HG03378 (cell line): Measurements from ENCODE around the gene CCBE1.
"Not testable (repeated sequence)": the region's sequence is repeated elsewhere in the genome, so short reads cannot be mapped to it uniquely, and the experiment has no call there.

Experiments used
- ATAC-seq: cut with Tn5 transposase; IDR thresholded peaks from one replicate; pipeline ENCODE4 v1.9.1; 2021; ENCODE audit warnings: mild to moderate bottlenecking, moderate library complexity; ENCODE audit not compliant: unreplicated experiment

The CCBE1 gene

GRCh38 chr18:59697236-59697932 is at the start of gene CCBE1:
TSS of gene CCBE1 (minus strand) at chr18:59697423.
- no peak for ATAC-seq

GRCh38 chr18:59744271-59744721 is 47.1 kb upstream of the CCBE1 start:
- no peak for ATAC-seq

DNA sequence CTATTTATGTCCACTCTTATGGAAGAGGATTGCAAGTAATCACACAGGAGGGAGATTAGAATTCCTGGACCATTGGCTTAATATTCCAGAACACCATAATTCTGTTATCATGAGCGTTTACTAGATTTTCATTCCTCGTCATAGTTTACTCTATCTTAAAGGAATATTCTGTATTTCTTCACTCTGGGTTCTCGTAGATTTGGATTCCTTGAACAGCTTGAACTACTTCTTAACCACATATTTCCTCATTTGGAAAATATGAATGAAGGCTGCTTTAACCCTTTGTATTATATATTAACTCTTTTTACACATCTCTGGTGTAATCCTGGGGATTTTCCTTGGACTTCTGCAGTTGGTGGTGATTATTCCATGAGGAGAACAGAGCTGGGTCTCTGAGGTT is 46.3 kb upstream of the CCBE1 start:
- no peak for ATAC-seq

- ATAC-seq: no peak
Observed at GRCh38 chr18:59742325-59743111, 45.3 kb upstream of the CCBE1 start.

GRCh38 chr18:59740141-59740540 is 42.9 kb upstream of the CCBE1 start:
- no peak for ATAC-seq

DNA sequence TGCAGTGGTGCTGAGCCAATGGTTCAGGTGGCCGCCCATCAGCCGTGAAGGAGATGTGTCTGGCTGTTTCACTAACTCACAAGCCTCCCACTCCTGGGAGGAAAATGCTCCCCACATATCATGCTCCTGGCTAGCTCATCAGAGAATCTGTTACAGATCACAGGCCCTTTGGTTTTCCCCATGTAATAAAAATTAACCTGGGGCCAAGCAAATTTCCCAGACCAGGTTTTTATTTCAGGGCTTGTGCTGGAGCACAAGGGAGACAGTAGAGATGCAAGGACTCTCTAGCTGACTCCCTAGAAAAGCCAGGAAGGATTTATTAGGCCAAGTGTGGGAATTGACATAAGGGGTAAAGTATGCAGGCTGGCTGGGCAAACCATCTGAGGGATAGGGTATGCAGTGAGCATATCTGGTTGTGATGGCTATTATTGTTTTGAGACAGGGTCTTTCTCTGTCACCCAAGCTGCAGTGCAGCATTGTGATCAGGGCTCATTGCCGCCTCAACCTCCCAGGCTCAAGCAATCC is 40.6 kb upstream of the CCBE1 start:
- no peak for ATAC-seq

- ATAC-seq: not testable (repeated sequence)
Observed at GRCh38 chr18:59737335-59737734, 40.1 kb upstream of the CCBE1 start.

DNA sequence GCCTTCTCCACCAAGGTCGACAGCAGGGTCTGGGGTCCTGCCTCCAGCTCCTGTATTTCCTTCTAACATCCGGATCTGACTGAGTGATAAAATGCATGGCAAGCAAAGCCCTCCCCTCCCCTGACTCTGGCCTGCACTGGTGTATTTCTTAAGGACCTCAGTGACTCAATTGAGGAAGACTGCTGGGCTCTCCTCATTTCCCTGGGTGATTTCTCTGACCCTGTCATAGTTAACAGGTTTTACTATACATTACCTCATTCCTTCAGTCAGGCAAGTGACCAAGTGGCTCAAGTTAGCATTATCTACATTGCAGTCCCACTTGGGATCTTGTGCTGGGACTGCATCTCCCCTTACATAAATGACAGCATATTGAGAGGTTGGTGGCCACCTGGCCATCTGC is 38.8 kb upstream of the CCBE1 start:
- no peak for ATAC-seq

GRCh38 chr18:59735269-59735860 is 38.1 kb upstream of the CCBE1 start:
- no peak for ATAC-seq

GRCh38 chr18:59733421-59733820 is 36.2 kb upstream of the CCBE1 start:
- no peak for ATAC-seq

- ATAC-seq: no peak
Observed at GRCh38 chr18:59730896-59731295, 33.7 kb upstream of the CCBE1 start.

- no peak for ATAC-seq
Observed at GRCh38 chr18:59729781-59730180, 32.6 kb upstream of the CCBE1 start.

DNA sequence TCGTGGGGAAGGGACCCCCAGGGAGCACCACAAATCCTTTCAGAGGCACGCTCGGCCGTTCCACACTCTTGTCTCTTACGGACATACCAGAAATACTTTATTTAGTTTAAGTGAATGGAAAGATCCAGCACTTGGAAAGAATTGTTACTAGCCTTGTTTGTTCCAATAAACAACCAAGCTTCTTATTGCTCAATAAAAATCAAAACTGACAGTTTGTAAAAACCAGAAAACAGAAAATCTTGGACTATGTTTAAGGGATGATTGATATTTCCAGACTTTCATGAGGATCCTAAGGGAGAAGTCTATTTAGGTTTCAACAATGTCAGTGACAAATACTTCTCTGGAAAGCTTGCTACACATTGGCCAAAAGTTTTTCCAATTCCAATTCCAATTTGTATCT is 31.6 kb upstream of the CCBE1 start:
- no peak for ATAC-seq

DNA sequence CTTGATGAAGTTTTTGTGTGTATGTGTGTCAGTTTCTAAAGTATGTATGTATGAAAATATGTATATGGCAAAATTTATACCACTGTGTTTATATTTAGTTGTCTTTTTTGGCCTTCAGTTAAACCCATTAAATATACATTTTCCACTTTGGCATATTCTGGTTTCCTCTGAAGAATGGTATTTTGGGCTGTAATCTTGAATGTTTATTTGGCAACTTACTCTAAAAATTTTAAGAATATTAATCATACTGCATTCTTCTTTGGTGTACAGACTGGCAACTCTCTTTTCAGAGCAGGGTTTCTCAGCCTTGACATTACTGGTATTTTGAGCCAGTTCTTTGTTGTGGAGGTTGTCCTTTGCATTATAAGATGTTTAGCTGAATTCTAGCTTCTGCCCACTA is 27.9 kb upstream of the CCBE1 start:
- ATAC-seq: no peak

GRCh38 chr18:59724103-59724502 is 26.9 kb upstream of the CCBE1 start:
- ATAC-seq: no peak

DNA sequence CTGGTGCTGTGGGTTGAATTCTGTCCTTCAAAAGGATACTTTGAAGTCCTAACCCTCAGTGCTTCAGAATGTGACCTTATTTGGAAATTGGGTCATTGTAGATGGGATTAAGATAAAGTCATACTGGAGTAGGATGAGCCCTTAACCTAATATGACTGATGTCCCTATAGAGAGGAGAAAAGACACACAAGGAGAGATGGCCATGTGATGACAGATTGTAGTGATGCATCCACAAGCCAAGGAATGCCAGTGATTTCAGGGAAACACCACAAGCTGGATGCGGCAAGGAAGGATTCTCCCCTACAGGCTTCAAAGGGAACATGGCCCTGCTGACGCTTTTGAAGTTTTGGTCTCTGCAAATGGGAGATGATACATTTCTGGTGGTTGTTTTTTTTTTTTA is 24.7 kb upstream of the CCBE1 start:
- ATAC-seq: no peak

DNA sequence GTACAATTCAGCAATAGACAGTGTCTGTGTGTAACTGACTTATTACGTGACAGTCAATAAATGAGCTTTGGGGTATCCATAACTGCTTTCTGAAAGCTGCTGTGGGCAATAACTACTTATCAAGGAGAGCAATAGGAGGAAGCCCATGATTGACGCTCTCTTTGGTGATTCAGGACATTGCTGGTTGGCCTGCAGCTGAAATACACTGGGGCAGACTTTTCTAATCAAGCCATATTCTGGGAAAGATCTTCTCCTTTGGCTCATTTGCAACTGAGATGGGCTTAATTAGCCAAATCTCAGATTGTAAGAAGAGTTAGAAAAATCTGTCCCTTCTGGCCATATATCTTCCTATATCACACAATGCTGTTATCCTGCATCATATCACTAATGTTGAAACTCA is 24.0 kb upstream of the CCBE1 start:
- no peak for ATAC-seq

GRCh38 chr18:59719544-59720181 is 22.4 kb upstream of the CCBE1 start:
- ATAC-seq: no peak

GRCh38 chr18:59718464-59719157 is 21.4 kb upstream of the CCBE1 start:
- ATAC-seq: no peak

GRCh38 chr18:59718108-59718463 is 20.9 kb upstream of the CCBE1 start:
- ATAC-seq: no peak

GRCh38 chr18:59717291-59717690 is 20.1 kb upstream of the CCBE1 start:
- ATAC-seq: no peak
